Stimulated activated CD8-positive, alpha-beta memory T cell treated with anti-CD3 and anti-CD28 coated beads, Interleukin-15, amount 100 ng/mL, for 4 hours (primary cell): ENCODE measurements around the gene CCDC167.
"Not testable (repeated sequence)": the region's sequence is repeated elsewhere in the genome, so short reads cannot be mapped to it uniquely, and the experiment has no call there.

Experiments used
- DNase-seq, 2 donors: peaks; one replicate each; pipeline ENCODE4 v3.0.0-alpha.2; 2020; ENCODE audit warnings: low read depth in 2 of 2

CCDC167 gene

DNA sequence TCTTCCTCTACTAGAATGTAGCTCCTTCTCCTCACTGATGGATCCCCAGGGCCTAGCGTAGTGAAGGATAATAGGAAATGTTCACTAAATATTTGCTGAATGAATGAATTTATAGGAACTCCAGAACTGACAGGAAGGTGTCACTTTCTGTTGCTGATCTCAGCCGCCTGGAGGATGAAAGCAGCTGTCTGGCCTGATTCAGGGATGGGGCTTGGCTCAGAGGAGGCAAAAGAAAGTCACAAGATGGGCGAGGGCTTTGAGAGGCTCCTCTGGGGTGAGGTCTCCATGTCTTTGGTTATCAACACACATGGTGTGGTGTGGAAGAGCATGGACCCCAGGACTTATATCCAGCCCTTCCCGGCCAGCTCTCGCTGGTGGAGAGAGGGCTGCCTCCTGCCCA lies 11.5 kb upstream of the CCDC167 start:
- DNase-seq, result no peak

DNA sequence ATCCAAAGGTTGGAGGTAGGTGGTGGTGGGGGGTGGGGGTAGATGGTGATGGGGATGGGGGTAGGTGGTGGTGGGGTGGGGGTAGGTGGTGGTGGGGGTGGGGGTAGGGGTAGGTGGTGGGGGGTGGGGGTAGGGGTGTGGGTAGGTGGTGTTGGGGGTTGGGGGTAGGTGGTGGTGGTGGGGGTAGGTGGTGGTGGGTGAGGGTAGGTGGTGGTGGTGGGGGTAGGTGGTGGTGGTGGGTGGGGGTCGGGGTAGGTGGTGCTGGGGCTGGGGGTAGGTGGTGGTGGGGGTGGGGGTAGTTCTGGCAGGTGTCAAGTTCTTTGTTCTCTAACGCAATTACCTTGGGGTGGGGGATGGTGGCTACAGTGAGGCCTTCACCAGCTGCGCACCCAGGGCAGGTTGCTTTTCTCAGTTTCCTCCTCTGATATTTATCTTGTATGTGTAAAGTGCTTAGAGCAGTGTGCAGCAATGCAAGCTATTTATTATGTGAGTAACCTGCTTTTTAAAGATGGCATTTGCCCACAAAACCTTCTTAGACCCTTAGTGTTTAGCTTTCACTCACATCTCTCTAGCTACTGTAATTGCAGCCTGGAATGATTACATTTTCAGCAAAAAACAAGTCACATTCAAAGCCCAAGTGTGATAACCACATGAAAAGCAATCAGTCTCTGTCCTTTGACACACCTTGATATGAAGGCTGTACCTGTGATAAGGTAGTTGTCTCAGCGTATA lies 8.2 kb upstream of the CCDC167 start:
- no peak for DNase-seq

DNA sequence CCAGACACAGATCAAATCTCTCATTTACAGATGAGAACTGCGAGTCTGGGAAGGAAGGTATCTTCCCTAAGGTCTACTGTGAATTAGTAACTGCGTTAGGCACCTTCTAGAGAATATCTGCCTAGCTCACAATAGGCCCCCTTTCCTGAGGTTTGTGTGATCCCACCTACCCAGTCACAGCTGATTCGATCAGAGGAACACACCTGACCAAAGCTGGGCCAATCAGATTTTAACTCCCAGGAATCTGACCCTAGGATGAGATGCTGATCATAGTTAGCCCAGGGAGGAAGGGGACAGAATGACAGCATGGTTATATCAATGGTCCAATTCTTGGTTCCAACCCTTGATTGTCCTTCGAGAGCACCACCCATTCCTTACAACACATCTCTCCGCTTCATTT lies 7.4 kb upstream of the CCDC167 start:
- DNase-seq, result no peak

DNA sequence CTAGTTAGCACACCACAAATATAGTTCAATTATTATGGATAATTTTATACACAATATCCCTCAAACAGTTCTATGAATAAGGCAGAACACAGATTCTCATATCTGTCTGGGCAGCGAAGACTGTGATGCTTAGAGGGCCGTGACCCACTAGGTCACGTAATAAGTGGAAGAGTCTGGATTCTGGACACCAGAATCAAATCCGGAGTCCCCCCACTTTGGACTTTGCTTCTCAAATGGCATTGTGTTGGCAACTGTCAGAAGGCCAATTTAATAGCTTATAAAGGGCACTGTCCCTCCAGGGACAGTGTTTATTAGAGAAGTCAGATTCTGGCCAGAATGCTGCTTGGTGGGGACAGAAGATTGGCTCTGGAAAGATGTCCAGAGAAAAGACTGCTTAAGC lies 6.8 kb upstream of the CCDC167 start:
- no peak for DNase-seq

- DNase-seq, result no peak
Measured at GRCh38 chr6:37504024-37504423, 4.3 kb upstream of the CCDC167 start.

DNA sequence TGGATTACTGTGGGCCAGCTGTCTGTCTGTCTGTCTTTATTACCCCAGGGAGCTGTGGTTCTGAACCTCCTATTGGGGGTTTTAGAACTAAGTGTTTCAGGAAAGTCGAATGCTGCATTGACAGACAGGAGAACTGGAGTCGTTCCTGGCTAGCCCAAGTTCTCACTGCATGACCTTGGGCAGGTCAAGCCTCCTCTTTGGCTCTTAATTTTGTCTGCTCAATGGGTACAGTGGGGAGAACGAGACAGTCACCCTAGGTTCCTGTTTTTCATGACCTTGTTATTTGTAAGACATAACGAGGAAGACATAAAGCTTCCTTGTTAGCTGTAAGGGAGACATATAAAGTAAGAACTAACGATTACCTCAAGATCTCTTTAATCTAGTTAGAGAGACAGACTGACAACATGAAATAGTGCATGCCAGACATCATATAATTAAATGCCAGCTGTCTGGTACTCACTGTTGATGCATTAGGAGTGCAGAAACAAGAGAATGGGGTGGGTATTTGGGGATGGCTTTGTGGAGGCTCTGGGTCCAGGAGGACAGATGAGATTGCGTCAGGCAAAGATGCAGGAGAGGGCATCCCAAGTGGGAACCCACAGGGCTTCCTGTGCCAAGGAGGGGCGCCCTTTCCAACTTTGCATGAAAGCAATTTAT lies 3.7 kb upstream of the CCDC167 start:
- no peak for DNase-seq

DNA sequence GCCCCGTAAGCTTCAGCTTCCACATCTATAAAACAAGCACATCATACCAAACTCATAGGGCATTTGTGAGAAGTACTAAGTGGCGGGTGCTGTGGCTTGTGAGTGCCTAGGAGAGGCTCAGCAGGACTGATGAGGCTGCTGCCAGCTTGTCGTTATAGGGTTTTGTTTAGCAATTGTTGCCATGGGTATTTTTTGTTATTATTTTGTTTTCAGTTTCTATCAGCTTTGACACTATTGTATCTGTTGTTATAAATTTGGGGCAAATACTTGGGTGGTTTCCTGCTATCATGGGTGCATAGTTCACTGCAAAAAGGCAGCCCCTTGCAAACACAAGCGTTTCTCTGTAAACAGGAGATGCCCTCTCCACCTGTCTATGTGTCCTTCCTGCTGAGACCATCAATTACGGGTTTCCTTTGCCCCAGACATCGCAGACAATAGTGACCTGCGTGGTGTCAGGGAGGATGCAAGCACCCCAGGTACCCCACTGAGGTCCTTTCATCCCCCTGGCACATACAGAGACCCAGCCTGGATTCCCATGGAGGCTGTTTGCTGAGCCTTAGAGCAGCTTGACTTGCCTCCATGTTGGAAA lies 3.1 kb upstream of the CCDC167 start:
- DNase-seq, result no peak

- DNase-seq, result no peak
Measured at GRCh38 chr6:37501632-37502491, 2.2 kb upstream of the CCDC167 start.

- not testable (repeated sequence) for DNase-seq
Measured at GRCh38 chr6:37500904-37501303, 1.2 kb upstream of the CCDC167 start.

DNA sequence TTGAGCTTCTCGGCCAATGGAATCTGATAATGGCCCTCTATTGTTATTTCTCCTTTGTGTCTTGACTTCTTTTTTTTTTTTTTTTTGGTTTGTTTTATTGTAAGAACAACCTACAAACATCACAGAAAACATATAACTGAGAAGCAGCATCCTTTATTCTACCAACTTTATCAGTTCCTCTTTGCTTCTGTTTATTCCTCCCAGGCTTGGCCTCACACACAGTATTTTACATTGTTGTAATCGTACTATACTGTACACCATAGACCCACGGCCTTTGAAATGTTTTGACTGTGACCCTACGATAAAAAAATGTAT lies 558 bp upstream of the CCDC167 start:
- no peak for DNase-seq

DNA sequence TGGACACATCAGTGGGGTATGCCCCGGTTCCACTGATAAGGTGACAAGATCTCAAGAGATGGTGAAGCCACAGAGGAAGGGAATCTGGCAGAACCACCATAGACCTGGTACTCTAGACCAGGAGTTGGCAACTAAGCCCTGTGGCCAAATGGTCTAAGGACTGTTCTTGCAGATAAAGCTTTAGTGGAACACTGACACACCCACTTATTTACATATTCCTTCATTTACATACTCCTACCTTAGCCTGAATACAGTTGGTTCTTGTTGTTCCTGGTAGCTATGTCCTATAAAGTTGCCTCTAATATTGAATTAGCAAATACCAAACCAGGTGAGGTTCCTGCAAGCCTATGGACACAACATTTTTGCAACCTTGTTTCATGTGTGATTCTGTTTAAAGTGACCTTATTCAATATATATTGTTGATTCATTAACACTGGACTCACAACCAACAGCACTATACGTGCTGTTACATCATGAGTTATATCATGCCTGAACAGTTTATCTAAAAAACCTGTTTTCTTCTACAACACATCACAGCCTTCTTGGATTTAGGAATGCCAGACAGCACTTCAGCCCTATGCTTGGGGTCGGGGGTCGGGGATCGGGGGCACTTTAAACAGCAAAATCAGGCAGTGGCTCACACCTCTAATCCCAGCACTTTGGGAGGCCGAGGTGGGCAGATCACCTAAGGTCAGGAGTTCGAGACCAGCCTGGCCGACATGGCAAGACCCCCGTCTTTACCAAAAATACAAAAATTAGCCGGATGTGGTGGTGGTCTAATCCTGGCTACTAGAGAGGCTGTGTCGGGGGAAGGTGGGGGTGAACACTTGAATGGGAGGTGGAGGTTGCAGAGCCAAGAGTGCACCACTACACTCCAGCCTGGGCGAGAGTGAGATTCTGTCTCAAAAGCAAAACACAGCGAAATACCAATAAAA lies 2.5 kb downstream of the CCDC167 start:
- no peak for DNase-seq

DNA sequence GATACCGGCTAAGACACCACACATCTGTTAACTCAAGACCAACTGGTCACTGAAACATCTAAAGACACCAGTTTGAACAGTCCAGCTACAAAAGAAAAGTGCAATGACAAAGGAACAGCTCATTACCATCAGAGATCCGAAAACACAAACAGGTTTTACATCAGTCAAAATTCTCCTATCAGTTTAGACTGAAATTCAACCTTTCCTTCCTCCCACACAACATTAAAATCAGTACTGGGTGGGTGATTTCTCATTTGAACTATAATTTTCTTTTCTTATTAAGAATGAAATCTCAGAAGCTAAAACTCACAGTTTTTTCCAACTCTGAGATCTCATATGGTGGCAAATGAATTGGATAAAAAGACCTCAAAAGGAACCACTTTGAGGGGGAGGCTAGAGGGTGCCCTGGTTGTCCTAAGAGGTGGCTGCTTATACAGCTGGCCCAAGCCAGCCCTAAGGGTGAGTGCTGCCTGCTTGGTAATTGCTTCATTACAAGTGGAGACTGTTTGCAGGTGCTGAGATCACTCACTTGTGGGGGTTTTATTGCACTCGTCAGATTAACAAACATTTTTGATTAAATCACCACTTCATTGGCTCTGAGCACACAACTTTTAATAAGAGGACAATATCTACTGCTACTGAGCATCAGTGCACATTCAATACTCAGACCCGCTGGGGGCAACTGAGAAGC lies 4.3 kb downstream of the CCDC167 start:
- DNase-seq, result no peak

GRCh38 chr6:37493661-37493995 lies 6.1 kb downstream of the CCDC167 start:
- no peak for DNase-seq

GRCh38 chr6:37492991-37493660 lies 6.6 kb downstream of the CCDC167 start:
- DNase-seq, result no peak

GRCh38 chr6:37492236-37492972 lies 7.3 kb downstream of the CCDC167 start:
- DNase-seq, result no peak

DNA sequence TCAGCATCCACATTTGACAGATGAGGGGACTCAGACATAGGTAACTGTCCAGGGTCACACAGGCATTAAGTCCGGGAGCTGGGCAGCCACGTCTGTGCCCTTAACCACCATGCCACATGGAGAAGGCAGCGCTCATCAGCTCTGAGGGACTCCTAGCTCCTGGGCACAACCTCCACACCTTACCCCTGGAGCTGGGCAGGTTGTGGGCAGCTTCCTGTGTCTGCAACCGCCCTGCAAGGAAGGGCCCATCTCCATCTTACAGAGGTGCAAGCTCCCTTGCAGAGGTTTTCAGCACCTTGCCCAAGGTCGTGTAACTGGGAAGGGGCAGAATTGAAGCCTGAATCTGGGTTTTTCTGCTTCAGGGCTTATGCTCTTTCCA lies 7.9 kb downstream of the CCDC167 start:
- DNase-seq, result no peak

DNA sequence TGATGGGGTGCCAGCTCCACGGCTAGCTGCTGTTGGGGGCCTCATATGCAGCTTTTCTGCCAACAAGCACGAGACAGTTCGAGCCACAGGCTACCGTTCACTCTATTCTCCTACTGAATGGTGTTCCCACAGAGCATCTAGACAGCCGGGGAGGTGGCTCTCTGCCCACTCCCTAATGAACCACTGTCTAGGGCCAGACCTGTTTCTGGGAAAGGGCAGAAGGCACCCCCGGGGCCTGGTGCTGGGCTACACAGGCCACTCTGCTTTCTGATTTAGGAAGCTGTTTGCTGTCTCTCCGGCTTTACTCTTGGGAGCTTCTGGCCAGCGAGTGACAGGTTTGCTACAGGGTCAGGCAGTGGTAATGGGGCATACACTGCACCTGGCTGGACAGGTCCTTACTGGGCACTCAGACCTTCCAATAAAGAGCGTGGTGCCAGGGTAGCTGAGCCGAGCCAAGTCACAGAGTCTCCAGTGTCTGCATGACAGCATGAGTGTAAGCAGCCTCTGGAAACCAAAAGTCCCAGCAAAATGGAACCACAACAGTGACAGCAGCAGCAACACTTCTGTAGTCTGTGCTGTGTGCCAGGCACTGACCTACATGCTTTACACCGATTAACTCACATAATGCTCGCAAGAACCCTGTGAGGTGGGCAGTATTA lies 8.4 kb downstream of the CCDC167 start:
- DNase-seq, result no peak

DNA sequence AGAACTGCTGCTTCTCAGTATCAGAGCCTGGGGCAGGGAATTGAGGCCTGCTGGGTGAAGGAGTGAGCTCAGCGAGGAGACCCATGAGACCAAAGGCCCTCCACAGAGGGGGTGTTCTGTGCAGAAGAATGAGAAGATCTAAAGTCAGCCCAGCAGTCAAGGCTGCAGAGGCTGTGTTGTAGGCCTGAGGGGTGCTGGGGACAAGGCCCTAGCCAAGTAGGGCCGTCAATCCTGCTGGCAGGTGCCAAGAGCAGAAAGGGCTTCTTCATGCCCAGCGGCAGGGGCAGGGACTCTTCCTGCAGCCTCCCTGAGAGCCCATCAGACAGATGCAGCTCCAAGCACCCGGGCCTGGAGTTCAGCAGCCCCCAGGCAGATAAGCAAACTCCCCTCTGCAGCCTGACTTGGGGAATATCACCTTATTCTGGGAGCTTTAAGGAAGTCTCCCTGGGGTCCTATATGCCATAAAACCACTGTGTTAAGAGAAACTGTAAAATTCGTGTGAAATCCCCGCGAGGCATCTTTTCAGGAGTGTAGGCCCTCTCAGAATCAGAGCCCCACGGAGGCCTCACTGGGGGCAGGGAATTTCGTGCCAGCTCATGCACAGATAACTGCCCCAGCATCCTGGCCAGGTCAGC lies 9.0 kb downstream of the CCDC167 start:
- no peak for DNase-seq
